ENCODE measurements around the gene RBP4.
"Not testable (repeated sequence)": the region's sequence is repeated elsewhere in the genome, so short reads cannot be mapped to it uniquely, and the experiment has no call there.

The RBP4 gene

DNA sequence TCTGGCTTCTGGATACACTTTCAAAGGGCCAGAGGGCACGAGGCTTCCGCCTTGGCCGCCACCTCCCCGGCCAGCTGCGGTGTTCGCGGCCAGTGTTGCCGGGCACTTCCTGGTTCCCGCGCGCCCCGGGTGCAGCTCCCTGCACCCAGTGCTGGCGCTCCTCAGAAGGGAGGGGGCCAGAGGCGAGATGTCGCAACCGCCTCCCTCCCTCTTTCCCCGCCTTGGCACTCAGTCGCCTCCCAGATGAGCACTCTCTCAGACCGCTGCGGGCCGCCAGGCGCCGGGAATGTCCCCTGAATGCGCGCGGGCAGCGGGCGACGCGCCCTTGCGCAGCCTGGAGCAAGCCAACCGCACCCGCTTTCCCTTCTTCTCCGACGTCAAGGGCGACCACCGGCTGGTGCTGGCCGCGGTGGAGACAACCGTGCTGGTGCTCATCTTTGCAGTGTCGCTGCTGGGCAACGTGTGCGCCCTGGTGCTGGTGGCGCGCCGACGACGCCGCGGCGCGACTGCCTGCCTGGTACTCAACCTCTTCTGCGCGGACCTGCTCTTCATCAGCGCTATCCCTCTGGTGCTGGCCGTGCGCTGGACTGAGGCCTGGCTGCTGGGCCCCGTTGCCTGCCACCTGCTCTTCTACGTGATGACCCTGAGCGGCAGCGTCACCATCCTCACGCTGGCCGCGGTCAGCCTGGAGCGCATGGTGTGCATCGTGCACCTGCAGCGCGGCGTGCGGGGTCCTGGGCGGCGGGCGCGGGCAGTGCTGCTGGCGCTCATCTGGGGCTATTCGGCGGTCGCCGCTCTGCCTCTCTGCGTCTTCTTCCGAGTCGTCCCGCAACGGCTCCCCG lies 34.4 kb downstream of the RBP4 start, which contains the start of gene FFAR4:
Gene FFAR4 (plus strand): TSS at position 231 of the 842 bp plus-strand sequence. CDS start 56 bp downstream, at position 287.
- DNase-seq (ENCODE audit: low spot score): no peak

GRCh38 chr10:93565446-93565845 lies 35.6 kb downstream of the RBP4 start:
- DNase-seq (ENCODE audit: low spot score): no peak

GRCh38 chr10:93560541-93560940 lies 40.5 kb downstream of the RBP4 start:
- DNase-seq (ENCODE audit: low spot score): no peak

- no peak for DNase-seq (ENCODE audit: low spot score)
Observed at GRCh38 chr10:93559490-93559889, 41.5 kb downstream of the RBP4 start.

- DNase-seq (ENCODE audit: low spot score): no peak
Observed at GRCh38 chr10:93554760-93555432, 46.1 kb downstream of the RBP4 start.

- DNase-seq (ENCODE audit: low spot score): no peak
Observed at GRCh38 chr10:93554316-93554663, 46.7 kb downstream of the RBP4 start.

GRCh38 chr10:93553482-93554315 lies 47.3 kb downstream of the RBP4 start:
- DNase-seq (ENCODE audit: low spot score): no peak

GRCh38 chr10:93552780-93553179 lies 48.3 kb downstream of the RBP4 start:
- DNase-seq (ENCODE audit: low spot score): no peak

GRCh38 chr10:93550606-93551005 lies 50.4 kb downstream of the RBP4 start:
- no peak for DNase-seq (ENCODE audit: low spot score)

DNA sequence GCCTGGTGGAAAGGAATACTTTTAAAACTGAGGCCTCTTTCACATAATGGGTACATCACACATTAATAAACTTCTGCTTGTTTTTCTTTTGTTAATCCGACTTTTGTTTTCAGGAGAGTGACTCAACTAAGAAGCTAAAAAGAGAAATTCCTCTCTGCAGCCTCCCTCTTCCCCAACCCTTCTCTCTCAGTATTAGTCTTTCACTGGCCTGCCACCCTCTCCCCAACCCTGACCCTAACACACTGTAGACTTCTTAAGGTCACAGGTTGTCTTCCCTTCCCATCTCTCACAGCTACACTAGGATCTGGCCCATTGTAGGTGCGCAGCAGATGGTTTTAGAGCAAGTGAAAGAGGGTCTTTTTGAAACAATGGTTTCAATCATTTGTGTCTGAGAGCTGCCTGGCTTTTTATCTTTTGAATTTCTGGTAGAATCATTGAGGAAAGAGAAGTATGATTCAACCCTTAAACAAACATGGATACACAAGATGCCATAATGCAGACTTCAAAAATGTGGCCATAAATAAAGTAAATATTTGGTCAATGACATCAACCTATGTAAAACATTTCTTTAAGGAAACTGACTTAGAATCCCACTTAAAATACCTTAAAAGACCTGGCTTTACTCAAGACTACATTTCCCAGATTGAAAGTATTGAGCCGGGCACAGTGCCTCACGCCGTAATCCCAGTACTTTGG lies 52.5 kb downstream of the RBP4 start:
- DNase-seq (ENCODE audit: low spot score): no peak

DNA sequence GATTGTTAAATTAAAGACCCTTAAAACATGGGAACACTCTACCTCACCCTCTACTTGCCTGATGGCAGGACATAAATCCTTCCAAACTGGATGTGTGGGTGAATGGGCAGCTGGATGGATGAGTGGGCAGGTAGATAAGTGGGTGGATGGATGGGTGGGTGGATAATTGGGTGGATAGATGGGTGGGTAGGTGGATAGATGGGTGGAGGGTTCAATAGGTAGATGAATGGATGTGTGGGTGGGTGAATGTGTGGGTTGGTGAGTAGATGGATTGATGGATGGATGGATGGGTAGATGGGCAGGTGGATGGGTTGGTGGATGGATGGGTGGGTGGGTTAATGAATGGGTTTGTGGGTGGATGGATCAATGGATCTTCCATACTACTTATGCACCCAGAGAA lies 53.5 kb downstream of the RBP4 start:
- no peak for DNase-seq (ENCODE audit: low spot score)

GRCh38 chr10:93546995-93547394 lies 54.0 kb downstream of the RBP4 start:
- DNase-seq (ENCODE audit: low spot score): not testable (repeated sequence)

DNA sequence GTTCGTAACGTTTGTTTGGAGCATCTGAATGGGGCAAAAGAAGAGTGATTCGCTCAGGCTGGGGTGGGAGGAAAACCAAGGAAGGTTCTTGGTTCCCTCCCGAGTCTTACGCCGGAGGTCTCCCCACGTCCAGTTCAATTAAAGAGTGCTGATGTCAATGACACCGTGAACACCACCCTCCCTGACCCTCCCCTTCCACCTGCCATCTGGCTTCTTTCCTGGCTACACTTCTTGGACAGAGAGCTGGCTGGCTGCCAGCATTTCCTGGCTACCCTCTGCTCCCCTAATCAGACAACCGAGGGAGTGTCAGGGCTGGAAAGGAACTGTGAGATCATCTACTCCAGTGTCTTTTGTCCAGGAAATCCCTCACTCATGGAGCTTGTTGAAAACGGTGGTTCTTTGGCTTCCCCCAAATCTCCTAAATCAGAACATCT lies 58.7 kb downstream of the RBP4 start:
- DNase-seq (ENCODE audit: low spot score): peak; percentile 76
